ENCODE data around the gene COLQ.
"Not testable (repeated sequence)": the region's sequence is repeated elsewhere in the genome, so short reads cannot be mapped to it uniquely, and the experiment has no call there.

COLQ gene

DNA sequence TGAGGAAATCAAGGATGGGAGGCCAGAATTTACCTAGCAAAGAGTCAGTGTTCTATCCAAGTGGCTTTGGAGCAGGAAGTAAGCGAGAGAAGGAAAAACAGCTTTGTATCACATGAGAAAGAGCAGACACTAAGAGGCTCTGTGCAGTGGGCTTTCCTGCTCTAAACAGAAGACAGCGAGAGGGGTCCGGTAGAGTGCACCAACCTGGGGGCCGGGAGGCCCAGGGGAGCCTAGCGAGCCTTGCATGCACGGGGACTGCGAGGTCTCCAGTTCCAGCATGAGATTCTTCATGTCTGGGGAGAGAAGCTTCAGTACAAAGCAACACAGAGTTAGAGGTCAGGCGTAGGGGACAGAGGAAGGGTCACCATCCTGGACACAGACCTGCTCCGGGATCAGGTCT, 33.5 kb downstream of the COLQ start:
- DNase-seq, result no peak

- DNase-seq, result no peak
Observed at GRCh38 chr3:15486979-15487378, 34.5 kb downstream of the COLQ start.

GRCh38 chr3:15486020-15486419, 35.5 kb downstream of the COLQ start:
- DNase-seq, result no peak

DNA sequence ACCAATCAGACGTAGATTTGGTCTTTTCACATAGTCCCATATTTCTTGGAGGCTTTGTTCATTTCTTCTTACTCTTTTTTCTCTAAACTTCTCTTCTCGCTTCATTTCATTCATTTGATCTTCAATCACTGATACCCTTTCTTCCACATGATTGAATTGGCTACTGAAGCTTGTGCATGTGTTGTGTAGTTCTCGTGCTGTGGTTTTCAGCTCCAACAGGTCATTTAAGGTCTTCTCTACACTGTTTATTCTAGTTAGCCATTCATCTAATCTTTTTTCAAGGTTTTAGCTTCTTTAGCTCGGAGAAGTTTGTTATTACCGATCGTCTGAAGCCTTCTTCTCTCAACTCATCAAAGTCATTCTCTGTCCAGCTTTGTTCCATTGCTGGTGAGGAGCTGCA, 37.0 kb downstream of the COLQ start:
- DNase-seq, result not testable (repeated sequence)

GRCh38 chr3:15479400-15480224, 41.9 kb downstream of the COLQ start:
- DNase-seq, result no peak

GRCh38 chr3:15478640-15478979, 42.9 kb downstream of the COLQ start:
- DNase-seq, result no peak

DNA sequence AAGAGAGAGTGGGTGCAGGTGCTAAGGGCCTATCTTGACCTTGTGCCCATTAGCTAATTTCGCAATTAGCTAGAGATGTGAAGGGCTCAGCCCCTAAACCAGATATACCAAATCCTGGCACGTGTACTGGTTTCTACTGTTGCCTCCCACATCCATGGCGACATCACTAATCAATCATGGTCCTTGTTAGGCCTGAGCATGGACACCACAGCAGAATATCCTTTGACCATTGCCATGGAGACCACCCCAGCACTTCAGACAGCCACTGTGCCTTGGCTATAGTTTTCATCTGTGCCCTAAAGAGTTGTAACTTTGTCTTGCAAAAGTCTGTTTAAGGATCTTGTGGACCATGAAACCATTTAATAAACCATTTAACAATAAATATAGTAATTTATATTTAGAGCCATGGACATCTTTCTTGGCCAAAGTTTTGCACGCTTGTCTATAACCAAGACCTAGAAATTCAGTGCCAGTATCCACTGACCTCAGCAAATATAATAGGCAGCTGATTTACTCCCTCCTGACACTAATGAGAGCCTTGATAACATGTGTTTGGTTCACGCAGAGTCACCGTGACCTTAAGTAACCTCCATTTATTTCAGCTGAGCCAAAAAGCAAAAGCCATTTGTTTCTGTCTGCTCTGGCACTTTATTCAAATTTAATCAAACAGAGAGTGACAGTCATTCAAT, 43.4 kb downstream of the COLQ start:
- no peak for DNase-seq

- no peak for DNase-seq
Observed at GRCh38 chr3:15476378-15476777, 45.1 kb downstream of the COLQ start.

DNA sequence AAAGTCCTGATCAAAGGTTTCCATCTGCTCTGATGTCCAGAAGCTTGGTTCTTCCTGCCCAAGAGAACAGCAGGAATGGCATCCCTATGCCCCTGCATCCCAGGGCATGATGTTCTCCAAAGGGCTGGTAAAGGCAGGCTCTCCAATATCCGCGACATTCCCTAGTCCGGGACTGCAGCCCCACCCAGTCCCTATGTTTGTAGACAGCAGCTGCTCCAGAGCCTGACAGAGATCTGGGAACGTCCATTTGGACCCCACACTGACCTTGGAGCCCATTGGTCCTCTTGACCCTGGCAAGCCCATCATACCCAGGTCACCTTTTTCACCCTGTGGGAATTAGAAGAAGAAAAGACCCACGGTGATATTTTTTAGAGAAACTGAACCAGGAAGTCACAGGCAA, 46.3 kb downstream of the COLQ start:
- no peak for DNase-seq

DNA sequence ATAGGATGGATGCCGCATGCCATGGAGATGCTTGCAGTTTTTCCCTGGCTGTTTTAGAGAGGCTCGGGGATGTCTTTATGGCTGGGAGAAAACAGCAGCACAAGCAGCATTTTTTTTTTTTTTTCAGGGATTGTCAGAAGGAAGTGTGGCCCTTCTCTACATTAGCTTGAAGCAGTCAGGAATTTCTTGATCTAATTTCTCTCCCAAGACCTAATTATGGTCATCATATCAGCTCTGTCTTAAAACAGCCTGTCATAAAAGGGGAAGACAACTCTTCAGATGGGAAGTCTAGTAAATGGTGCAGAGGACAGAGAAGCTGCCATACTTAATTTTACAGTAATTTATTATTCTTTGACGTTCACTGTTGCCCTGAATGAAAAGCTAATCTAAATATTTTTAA, 49.6 kb downstream of the COLQ start:
- DNase-seq, result no peak

- DNase-seq, result no peak
Observed at GRCh38 chr3:15470849-15471248, 50.7 kb downstream of the COLQ start.

- peak; percentile 34 for DNase-seq
Observed at GRCh38 chr3:15470261-15470660, 51.2 kb downstream of the COLQ start.

- no peak for DNase-seq
Observed at GRCh38 chr3:15467227-15468181, 54.0 kb downstream of the COLQ start.

- DNase-seq, result peak; percentile 33
Observed at GRCh38 chr3:15465876-15466585, 55.5 kb downstream of the COLQ start.

GRCh38 chr3:15462451-15462850, 59.1 kb downstream of the COLQ start:
- DNase-seq, result peak; percentile 50

DNA sequence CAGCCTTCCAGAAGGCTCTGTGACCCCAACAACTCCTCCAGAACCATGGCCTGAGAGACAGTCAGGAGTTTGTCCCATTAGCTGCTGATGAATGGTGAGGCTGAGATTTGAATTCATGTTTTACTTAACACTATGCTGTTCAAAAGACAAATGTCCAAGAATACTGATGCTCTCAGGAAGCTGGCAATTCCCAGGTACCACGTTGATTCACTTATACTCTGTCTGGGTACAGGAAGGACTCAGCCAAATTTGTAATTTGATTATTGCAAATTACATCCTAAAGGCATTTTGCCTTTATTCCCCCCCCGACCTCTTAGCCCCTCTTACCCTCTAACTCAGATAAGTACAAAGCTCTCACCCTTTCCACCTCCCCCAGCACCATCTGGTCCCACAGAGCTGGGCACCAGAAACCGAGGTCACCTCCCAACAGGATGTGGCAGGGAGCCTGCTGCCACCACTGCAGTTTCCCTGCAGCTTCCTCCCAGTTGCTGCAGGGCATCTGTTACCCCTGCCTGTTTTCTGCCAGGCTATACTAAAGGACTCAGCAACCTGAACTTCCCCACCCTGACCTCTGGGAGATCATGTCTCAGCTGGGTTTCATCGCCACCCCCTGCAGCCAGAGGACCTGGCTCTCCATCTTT, 60.5 kb downstream of the COLQ start:
- no peak for DNase-seq

DNA sequence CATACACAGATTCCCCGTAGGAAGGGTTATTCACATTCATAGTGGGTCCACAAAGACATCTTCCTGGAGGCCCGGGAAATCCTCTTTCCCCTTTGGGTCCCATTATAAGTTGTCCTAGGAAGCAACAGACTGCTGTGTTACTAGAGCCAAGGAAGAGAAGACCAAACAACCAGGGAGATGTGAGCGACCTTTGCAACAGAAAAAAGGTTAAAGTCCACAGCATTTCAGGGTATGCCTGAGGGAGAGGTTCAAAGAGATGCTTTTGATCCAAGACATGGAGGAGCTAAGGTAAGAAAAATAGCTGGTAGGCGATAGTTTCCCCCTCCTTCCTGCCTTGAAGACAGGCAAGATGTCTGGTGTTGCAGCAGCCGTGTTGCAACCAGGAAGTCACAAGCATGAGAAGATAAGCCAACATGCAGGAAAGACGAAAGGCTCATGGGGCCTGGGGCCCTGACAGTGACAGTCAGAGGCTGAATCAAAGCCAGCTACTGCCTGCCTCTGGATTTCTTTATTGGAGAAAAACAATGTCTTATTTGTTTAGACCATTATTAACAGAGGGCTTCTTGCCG, 63.2 kb downstream of the COLQ start:
- DNase-seq, result no peak

DNA sequence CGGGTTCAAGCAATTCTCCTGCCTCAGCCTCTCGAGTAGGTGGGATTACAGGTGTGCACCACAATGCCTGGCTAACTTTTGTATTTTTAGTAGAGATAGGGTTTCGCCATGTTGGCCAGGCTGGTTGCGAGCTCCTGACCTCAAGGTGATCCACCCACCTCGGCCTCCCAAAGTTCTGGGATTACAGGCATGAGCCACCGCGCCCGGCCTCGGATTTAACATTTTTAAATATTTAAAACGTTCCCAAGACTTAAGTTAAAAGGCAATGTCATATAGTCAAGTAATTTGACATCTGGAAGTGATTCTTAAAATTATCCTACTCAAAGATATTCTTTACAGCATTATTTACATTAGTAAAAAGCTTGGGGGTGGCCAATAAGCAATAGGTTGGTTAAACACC, 64.6 kb downstream of the COLQ start:
- DNase-seq, result not testable (repeated sequence)

GRCh38 chr3:15456321-15456720, 65.2 kb downstream of the COLQ start:
- DNase-seq, result no peak

DNA sequence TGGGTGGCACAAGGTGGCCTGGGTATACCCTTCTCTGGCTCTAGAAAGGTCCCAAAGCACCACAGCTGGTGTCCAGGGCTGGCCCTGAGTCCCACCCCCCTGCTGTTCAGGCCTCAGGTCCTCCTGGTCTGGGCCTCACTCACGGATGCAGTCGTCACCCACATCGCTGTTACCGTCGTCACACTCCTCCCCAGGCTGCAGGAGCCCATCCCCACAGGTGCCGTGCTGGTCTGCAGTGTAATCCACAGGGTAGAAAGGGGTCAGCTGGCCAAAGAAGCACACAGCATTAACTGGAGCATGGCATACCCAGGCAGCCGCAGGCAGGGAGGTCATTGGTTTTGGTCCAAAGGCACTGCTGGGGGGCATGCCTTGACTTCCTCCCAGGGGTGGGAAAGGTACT, 65.8 kb downstream of the COLQ start:
- no peak for DNase-seq

DNA sequence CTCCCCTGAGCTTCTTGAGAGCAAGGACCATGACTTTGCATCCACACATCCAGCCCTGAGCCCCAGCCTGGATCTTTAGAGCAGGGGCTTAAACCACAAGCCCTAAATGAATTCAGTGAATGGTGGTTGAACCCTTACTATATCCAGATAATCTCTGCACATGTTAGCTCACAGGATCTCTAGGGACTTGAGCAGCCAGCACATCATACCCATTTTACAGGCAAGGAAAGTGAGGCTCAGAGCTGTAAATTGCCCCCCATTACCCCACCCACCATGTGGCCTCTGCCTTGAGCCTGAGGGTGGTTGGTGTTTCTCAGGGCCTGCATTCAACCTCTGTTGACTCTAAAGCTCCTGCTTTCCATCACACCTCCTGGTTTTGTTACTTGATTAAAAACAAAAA, 66.5 kb downstream of the COLQ start:
- no peak for DNase-seq

Data from activated CD8-positive, alpha-beta memory T cell treated with anti-CD3 and anti-CD28 coated beads, Interleukin-2, amount 50 U/mL, for 48 hours (primary cell).